Aorta (tissue), 5 donors: Measurements from ENCODE around the gene MYO15B. TPM values are rescaled to one million over a fixed set of nuclear protein-coding genes. Genes with fewer than 3 reads are reported as not detected.
"Not testable (repeated sequence)": the region's sequence is repeated elsewhere in the genome, so short reads cannot be mapped to it uniquely, and the experiment has no call there.

ENCODE experiments used
- ATAC-seq: fragments of 200-7000 bp; cut with Tn5 transposase; one replicate; pipeline ENCODE4 v1.9.1; 2022; ENCODE audit warnings: moderate library complexity; ENCODE audit not compliant: low FRiP score
- DNase-seq, 2 donors: peaks; one replicate each; pipeline ENCODE4 v3.0.0-alpha.2; 2020
- H3K27ac ChIP-seq, 2 donors: one replicate each; pipeline ENCODE4 v1.5.1; 2013; ENCODE audit warnings: low read length in 2 of 2, mild to moderate bottlenecking in 2 of 2, moderate library complexity in 2 of 2, control low read depth in 1 of 2, inconsistent platforms in 1 of 2, low read depth in 1 of 2
- H3K27me3 ChIP-seq, 2 donors: one replicate each; pipeline ENCODE4 v1.6.1; 2013; ENCODE audit warnings: control low read depth in 1 of 2, low read length in 1 of 2, mild to moderate bottlenecking in 1 of 2, moderate library complexity in 1 of 2; ENCODE audit not compliant: insufficient read depth in 2 of 2, control insufficient read depth in 1 of 2
- H3K36me3 ChIP-seq, 2 donors: one replicate each; pipeline ENCODE4 v1.6.1; 2013; ENCODE audit warnings: control low read depth in 1 of 2, low read length in 1 of 2, mild to moderate bottlenecking in 1 of 2; ENCODE audit not compliant: insufficient read depth in 2 of 2, control insufficient read depth in 1 of 2
- H3K4me1 ChIP-seq, 2 donors: one replicate each; pipeline ENCODE4 v1.6.1; 2013; ENCODE audit warnings: low read length in 2 of 2, control low read depth in 1 of 2, mild to moderate bottlenecking in 1 of 2, moderate library complexity in 1 of 2; ENCODE audit not compliant: insufficient read depth in 2 of 2, control insufficient read depth in 1 of 2
- H3K4me3 ChIP-seq, 2 donors: one replicate each; pipeline ENCODE4 v1.5.1; 2013; ENCODE audit warnings: low read length in 2 of 2, control low read depth in 1 of 2, mild to moderate bottlenecking in 1 of 2
- H3K9me3 ChIP-seq: one replicate; pipeline ENCODE4 v1.6.1; 2013; ENCODE audit warnings: mild to moderate bottlenecking, low read length; ENCODE audit not compliant: control insufficient read depth
- WGBS, 2 donors: extraction: QIAGEN DNeasy Blood & Tissue Kit; methylation state at CpG; one replicate each; pipeline ENCODE4 v1.1.7; 2013; 5-methylcytosine and 5-hydroxymethylcytosine counted together
- intact Hi-C, 2 donors: fragments of 100-400 bp; cut with DNase I; formaldehyde crosslinking; loops; one replicate each; pipeline versions ENCODE4 v1.14.2 to v1.15.0; 2022
- polyA plus RNA-seq, 2 donors: library from polyadenylated mRNA; stranded (reverse); fragments of 200-250 nt; gene quantifications; one replicate each; pipeline ENCODE4 v1.2.3, GENCODE V29; 2013
- total RNA-seq, 2 donors: library from RNA; stranded (reverse); fragmentation: NEBNext Ultra II Directional; extraction: Animal tissue kit (Norgen Biotek cat#: 25700); gene quantifications; one replicate each; pipeline ENCODE4 v1.2.1, GENCODE V29; 2021
- donor health status: healthy with polysubstance abuse.
- donor health status: Bipolar disorder and iron deficiency.
- donor health status: DM: no; HTN: no; CAD: no.
- donor health status: DM: no; HTN: no; CAD: no.
- donor health status: DM: yes; HTN: yes; CAD: no.

MYO15B gene
- total and polyA plus RNA-seq, 4 donors = 113 to 279 (median 138) TPM

DNA sequence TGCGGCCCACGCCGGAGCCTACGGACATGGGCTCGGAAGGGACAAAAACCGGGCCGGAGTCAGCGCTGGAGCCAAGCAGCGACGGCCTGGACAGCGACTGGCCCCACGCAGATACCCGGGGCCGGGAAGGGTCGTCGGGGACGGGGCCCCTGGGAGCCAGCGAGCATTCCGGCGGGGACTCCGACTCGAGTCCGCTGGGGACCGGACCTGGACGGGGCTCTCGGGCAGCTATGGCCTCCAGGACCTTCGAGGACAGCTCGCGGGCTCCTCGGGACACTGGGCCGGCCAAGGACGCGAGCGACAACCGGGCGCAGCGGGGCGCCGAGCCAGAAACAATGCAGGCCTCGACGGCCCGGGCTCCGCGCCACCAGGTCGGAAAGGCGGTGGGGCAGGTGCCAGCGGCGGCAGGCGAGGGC is 1.0 kb downstream of the MYO15B start:
- 1 to 2% methylated on average over 35 to 49 of the region's 49 CpGs for WGBS, 2 donors
- no peaks in the 10 kb centered on the region for H3K4me1 ChIP-seq
- H3K9me3 ChIP-seq = no peaks in the 10 kb centered on the region
- H3K27me3 ChIP-seq = no peaks in the 10 kb centered on the region
- intact Hi-C loops = loop anchor here (2.0 to 5.0 kb wide), 3 partner anchors 71 to 162 kb away; partner anchors contain the start of genes CASKIN2 (in 1 of the 2) and TSEN54 (in 1 of the 2)
- peak; percentile 65 to 87 for DNase-seq
- H3K36me3 ChIP-seq = no peaks in the 10 kb centered on the region
- ATAC-seq = peak; percentile 23
- peak overlapping the region in 1 of 2 donors; percentile 45 for H3K27ac ChIP-seq
- peak overlapping the region in 1 of 2 donors; percentile 3 for H3K4me3 ChIP-seq

DNA sequence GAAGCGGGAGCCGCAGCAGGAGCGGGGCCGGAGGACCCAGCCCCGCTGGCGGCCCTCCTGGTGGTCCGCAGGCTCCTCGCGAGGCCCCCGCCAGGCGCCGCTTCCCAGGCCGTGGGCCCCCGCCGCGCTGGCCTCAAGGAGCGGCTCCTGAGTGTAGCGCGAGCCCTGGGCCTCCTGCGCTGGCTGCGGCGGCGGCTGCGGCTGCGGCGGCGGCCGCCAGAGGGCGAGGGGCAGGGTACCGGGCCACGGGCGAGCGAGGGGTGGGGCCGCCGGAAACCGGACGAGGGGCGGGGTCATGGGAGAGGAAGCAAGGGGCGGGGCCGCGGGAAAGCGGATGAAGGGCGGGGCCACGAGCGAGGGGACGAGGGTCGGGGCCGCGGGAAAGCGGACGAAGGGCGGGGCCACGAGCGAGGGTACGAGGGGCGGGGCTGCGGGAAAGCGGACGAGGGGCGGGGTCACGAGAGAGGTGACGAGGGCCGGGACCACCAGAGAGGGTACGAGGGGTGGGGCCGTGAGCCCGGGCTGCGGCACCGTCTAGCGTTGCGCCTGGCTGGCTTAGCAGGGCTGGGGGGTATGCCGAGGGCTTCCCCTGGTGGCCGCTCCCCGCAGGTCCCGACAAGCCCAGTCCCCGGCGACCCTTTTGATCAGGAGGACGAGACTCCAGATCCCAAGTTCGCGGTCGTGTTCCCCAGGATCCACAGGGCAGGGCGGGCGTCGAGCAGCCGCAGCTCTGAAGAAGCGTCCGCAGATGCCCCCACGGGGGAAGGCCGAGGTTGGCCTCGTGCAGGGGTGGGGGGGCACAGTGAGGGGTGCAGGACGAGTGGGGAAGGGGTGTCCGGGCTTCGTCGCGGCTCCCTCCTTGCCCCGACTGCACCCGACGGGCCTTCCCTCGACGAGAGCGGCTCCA is 1.7 kb downstream of the MYO15B start:
- ATAC-seq (peak; percentile 94), DNase-seq (peak; percentile 97 to 99)
- Histone ChIP-seq H3K36me3 (no peaks in the 10 kb centered on the region), H3K27ac (peak overlapping the region in 1 of 2 donors; percentile 45), H3K4me1 (no peaks in the 10 kb centered on the region), H3K9me3 (no peaks in the 10 kb centered on the region), H3K4me3 (peak overlapping the region; percentile 17 to 28), H3K27me3 (no peaks in the 10 kb centered on the region)
- intact Hi-C loops = loop anchor here (2.0 to 5.0 kb wide), 3 partner anchors 72 to 162 kb away; partner anchors contain the start of genes CASKIN2 (in 1 of the 2) and TSEN54 (in 1 of the 2)
- 7 to 8% methylated on average over 70 to 100 of the region's 100 CpGs for WGBS, 2 donors

GRCh38 chr17:75589919-75590303 is 2.3 kb downstream of the MYO15B start:
- no peak overlapping the region for H3K27ac ChIP-seq
- intact Hi-C loops = loop anchor here (2.0 to 5.0 kb wide), 3 partner anchors 73 to 163 kb away; partner anchors contain the start of genes CASKIN2 (in 1 of the 2) and TSEN54 (in 1 of the 2)
- no peak for ATAC-seq
- H3K4me1 ChIP-seq = no peaks in the 10 kb centered on the region
- H3K9me3 ChIP-seq = no peaks in the 10 kb centered on the region
- WGBS, 2 donors = 44 to 52% methylated on average over 27 to 29 of the region's 29 CpGs
- no peaks in the 10 kb centered on the region for H3K36me3 ChIP-seq
- H3K4me3 ChIP-seq = no peak overlapping the region
- no peaks in the 10 kb centered on the region for H3K27me3 ChIP-seq
- DNase-seq = peak in 1 of 2 donors; percentile 80

DNA sequence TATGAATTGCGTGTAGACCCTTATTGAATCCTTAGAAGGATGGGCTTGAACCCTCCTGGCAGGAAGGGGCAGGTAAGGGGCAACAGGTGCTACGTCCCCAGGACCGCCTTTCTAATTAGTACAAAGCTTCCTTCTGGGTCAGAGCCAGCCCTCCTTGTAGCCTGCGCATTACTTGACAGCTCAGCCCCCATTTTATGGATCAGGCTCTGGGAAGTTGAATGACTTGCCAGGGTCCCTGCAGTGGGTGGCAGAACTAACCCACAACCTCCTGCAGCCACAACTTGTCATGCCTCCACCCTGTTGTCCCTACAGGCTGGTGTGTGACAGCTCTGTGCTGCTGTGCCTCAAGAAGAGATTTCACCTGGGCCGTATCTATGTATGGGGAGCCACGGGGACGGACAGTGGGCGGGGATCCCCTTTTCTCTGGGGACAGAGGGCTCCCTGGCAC is 2.7 kb downstream of the MYO15B start:
- Histone ChIP-seq H3K4me1 (no peaks in the 10 kb centered on the region), H3K27me3 (no peaks in the 10 kb centered on the region), H3K4me3 (no peak overlapping the region), H3K9me3 (no peaks in the 10 kb centered on the region), H3K27ac (no peak overlapping the region), H3K36me3 (no peaks in the 10 kb centered on the region)
- DNase-seq (no peak), ATAC-seq (no peak)
- intact Hi-C loops = no loop called here
- 87 to 89% methylated on average over 8 of the region's 8 CpGs for WGBS, 2 donors

GRCh38 chr17:75590849-75591721 is 3.5 kb downstream of the MYO15B start:
- intact Hi-C loops = no loop called here

GRCh38 chr17:75591722-75592302 is 4.2 kb downstream of the MYO15B start:
- Histone ChIP-seq H3K9me3 (no peaks in the 10 kb centered on the region), H3K4me1 (no peaks in the 10 kb centered on the region), H3K36me3 (no peaks in the 10 kb centered on the region), H3K4me3 (no peak overlapping the region), H3K27ac (no peak overlapping the region), H3K27me3 (no peaks in the 10 kb centered on the region)
- no peak for ATAC-seq
- intact Hi-C loops = no loop called here
- DNase-seq = no peak
- 86 to 89% methylated on average over 7 of the region's 7 CpGs for WGBS, 2 donors

More at GRCh38 chr17:75590849-75591721, 3.5 kb downstream of the MYO15B start:
- no peak overlapping the region for H3K27ac ChIP-seq
- no peaks in the 10 kb centered on the region for H3K36me3 ChIP-seq
- no peaks in the 10 kb centered on the region for H3K4me1 ChIP-seq
- no peak overlapping the region for H3K4me3 ChIP-seq
- H3K27me3 ChIP-seq = no peaks in the 10 kb centered on the region
- no peak for ATAC-seq
- no peaks in the 10 kb centered on the region for H3K9me3 ChIP-seq
- WGBS, 2 donors = 79% methylated on average over 12 of the region's 12 CpGs
- no peak for DNase-seq

GRCh38 chr17:75592348-75593020 is 4.9 kb downstream of the MYO15B start:
- 88% methylated on average over 17 of the region's 17 CpGs for WGBS, 2 donors
- ATAC-seq (no peak), DNase-seq (no peak)
- Histone ChIP-seq H3K4me3 (no peak overlapping the region), H3K4me1 (no peaks in the 10 kb centered on the region), H3K27ac (no peak overlapping the region), H3K9me3 (no peaks in the 10 kb centered on the region), H3K36me3 (no peaks in the 10 kb centered on the region), H3K27me3 (no peaks in the 10 kb centered on the region)
- intact Hi-C loops = no loop called here

DNA sequence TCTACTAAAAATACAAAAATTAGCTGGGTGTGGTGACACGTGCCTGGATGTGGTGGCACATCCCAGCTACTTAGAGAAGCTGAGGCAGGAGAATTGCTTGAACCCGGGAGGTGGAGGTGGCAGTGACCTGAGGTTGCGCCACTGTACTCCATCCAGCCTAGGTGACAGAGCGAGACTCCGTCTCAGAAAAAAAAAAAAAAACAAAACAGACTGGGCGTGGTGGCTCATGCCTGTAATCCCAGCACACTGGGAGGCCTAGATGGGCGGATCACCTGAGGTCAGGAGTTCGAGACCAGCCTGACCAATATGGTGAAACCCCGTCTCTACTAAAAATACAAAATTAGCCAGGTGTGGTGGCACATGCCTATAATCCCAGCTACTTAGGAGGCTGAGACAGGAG is 5.8 kb downstream of the MYO15B start:
- H3K36me3 ChIP-seq, H3K9me3 ChIP-seq, ATAC-seq, intact Hi-C loops, H3K4me3 ChIP-seq, H3K4me1 ChIP-seq, H3K27me3 ChIP-seq, DNase-seq, H3K27ac ChIP-seq: not testable (repeated sequence)
- WGBS, 2 donors = 89 to 92% methylated on average over 9 of the region's 9 CpGs
